Naive thymus-derived CD4-positive, alpha-beta T cell (primary cell): ENCODE results near the gene TLR3. TPM values are rescaled to one million over a fixed set of nuclear protein-coding genes. Genes with fewer than 3 reads are reported as not detected.

ENCODE experiments used
- ATAC-seq: fragments of 150-1000 bp; cut with Tn5 transposase; 2 replicates; pipeline ENCODE4 v1.10.0; 2021; ENCODE audit warnings: mild to moderate bottlenecking, moderate library complexity
- CTCF ChIA-PET: fragments of 350-600 bp; sonication (Branson Sonifier 250); formaldehyde crosslinking; loops from one replicate; lab custom pipeline; 2021; ENCODE audit warnings: antibody characterized with exemption; lab: Charles Lee
- POLR2A ChIA-PET: fragments of 350-600 bp; sonication (Branson Sonifier 250); formaldehyde crosslinking; loops from one replicate; lab custom pipeline; 2021; ENCODE audit warnings: antibody characterized with exemption, inconsistent platforms; lab: Charles Lee
- DNase-seq, 9 donors: peaks; one replicate each; pipeline versions ENCODE4 v3.0.0 to v3.0.0-alpha.2; 2020 to 2022; ENCODE audit warnings: mixed read lengths in 1 of 9
- H3K27ac ChIP-seq: one replicate; pipeline ENCODE4 v1.7.0; 2013; ENCODE audit warnings: mild to moderate bottlenecking, low read depth, low read length, moderate library complexity
- H3K27me3 ChIP-seq, 2 donors: one replicate each; pipeline ENCODE4 v1.7.0; 2013; ENCODE audit warnings: low read length in 2 of 2, mild to moderate bottlenecking in 2 of 2, moderate library complexity in 2 of 2; ENCODE audit not compliant: control insufficient read depth in 2 of 2, insufficient read depth in 2 of 2
- H3K36me3 ChIP-seq, 3 experiments: 1 replicate in 2 of 3; 2 replicates in 1 of 3; pipeline ENCODE4 v1.7.0; 2013; ENCODE audit warnings: low read length in 3 of 3, mild to moderate bottlenecking in 3 of 3, moderate library complexity in 1 of 3; ENCODE audit not compliant: insufficient read depth in 3 of 3, control insufficient read depth in 2 of 3
- H3K4me1 ChIP-seq, 2 donors: one replicate each; pipeline ENCODE4 v1.7.0; 2013; ENCODE audit warnings: low read length in 2 of 2, mild to moderate bottlenecking in 2 of 2, moderate library complexity in 1 of 2; ENCODE audit not compliant: control insufficient read depth in 2 of 2, insufficient read depth in 2 of 2
- H3K4me3 ChIP-seq: 2 replicates; pipeline ENCODE4 v1.7.0; 2013; ENCODE audit warnings: mild to moderate bottlenecking, low read length
- H3K9me3 ChIP-seq, 3 experiments: 1 replicate in 2 of 3; 2 replicates in 1 of 3; pipeline ENCODE4 v1.7.0; 2013; ENCODE audit warnings: low read length in 3 of 3; ENCODE audit not compliant: control insufficient read depth in 2 of 3
- H3K27ac Mint-ChIP-seq, 9 donors: one replicate each; pipeline ENCODE4 v1.8.0; 2020 to 2022; ENCODE audit warnings: mixed read lengths in 9 of 9, mild to moderate bottlenecking in 8 of 9, moderate library complexity in 5 of 9, inconsistent platforms in 2 of 9
- H3K27me3 Mint-ChIP-seq, 5 donors: one replicate each; pipeline ENCODE4 v1.8.0; 2021 to 2022; ENCODE audit warnings: mixed read lengths in 5 of 5, mild to moderate bottlenecking in 1 of 5
- H3K36me3 Mint-ChIP-seq, 5 donors: one replicate each; pipeline ENCODE4 v1.8.0; 2020 to 2022; ENCODE audit warnings: mixed read lengths in 5 of 5, mild to moderate bottlenecking in 3 of 5, inconsistent platforms in 1 of 5
- H3K4me1 Mint-ChIP-seq, 7 donors: one replicate each; pipeline ENCODE4 v1.8.0; 2020 to 2022; ENCODE audit warnings: mixed read lengths in 7 of 7, mild to moderate bottlenecking in 3 of 7, inconsistent platforms in 1 of 7
- H3K4me3 Mint-ChIP-seq, 10 donors: one replicate each; pipeline ENCODE4 v1.8.0; 2020 to 2022; ENCODE audit warnings: mild to moderate bottlenecking in 10 of 10, mixed read lengths in 10 of 10, moderate library complexity in 6 of 10, inconsistent platforms in 2 of 10
- H3K9me3 Mint-ChIP-seq, 11 donors: one replicate each; pipeline ENCODE4 v1.8.0; 2020 to 2022; ENCODE audit warnings: mixed read lengths in 11 of 11, mild to moderate bottlenecking in 4 of 11, inconsistent platforms in 1 of 11, moderate library complexity in 1 of 11
- intact Hi-C, 2 donors: fragments of 100-400 bp; cut with micrococcal nuclease; formaldehyde crosslinking; loops; one replicate each; pipeline ENCODE4 v1.15.1; 2023
- polyA plus RNA-seq, 2 donors: library from polyadenylated mRNA; unstranded; fragments of 300-500 nt; fragmentation: Illumina TruSeq; gene quantifications; one replicate each; pipeline ENCODE4 v1.2.3, GENCODE V29; 2021
- total RNA-seq, 6 experiments: library from RNA in 5 of 6; stranded (reverse) in 5 of 6; gene quantifications; 1 replicate in 5 of 6; 2 replicates in 1 of 6; pipeline ENCODE4 v1.2.3 and lab custom pipeline; 2021 to 2026

The TLR3 gene
- total and polyA plus RNA-seq, 7 experiments from 2014 or later = 0.13 to 1.5 (median 0.24) TPM

DNA sequence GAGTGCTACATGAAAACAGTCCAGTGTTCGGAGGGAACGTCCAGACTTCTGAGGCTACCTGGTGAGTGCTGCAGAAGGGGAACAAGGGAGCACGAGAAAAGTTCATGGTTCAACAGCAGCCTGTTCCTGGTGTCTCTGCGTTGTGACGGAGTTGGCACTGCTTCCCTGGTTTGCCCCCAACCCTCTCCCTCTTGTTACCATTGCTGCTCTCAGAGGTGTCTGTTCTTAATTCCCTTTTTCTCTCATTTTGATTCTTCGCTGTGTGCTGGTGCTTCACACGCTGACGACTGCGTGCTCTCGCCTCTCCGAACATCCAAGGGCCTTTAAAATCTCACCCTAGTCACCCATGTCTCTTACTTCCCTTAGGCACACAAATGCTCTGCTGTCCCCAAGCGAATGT, 34.0 kb downstream of the TLR3 start:
- no peak overlapping the region for H3K4me3 ChIP-seq
- intact Hi-C loops = no loop called here
- no peaks in the 10 kb centered on the region for H3K9me3 ChIP-seq
- H3K9me3 Mint-ChIP-seq = peaks cover 0 to 6% (median 0%) of the 10 kb centered on the region in 11 donors
- DNase-seq (no peak), ATAC-seq (no peak)
- H3K27ac ChIP-seq = no peak overlapping the region
- H3K27me3 ChIP-seq = no peaks in the 10 kb centered on the region
- H3K27ac Mint-ChIP-seq = peak overlapping the region in 1 of 9 donors; percentile 8
- CTCF ChIA-PET = no interaction called here
- H3K36me3 ChIP-seq = no peaks in the 10 kb centered on the region
- peaks cover 4 to 14% (median 6%) of the 10 kb centered on the region in 7 donors for H3K4me1 Mint-ChIP-seq
- peak overlapping the region in 3 of 10 donors; percentile 17 to 64 (median 50) for H3K4me3 Mint-ChIP-seq
- H3K36me3 Mint-ChIP-seq = peaks cover 0 to 8% (median 0%) of the 10 kb centered on the region in 5 donors
- POLR2A ChIA-PET = no interaction called here
- H3K4me1 ChIP-seq = no peaks in the 10 kb centered on the region
- H3K27me3 Mint-ChIP-seq = peaks cover 39 to 54% (median 41%) of the 10 kb centered on the region in 5 donors

DNA sequence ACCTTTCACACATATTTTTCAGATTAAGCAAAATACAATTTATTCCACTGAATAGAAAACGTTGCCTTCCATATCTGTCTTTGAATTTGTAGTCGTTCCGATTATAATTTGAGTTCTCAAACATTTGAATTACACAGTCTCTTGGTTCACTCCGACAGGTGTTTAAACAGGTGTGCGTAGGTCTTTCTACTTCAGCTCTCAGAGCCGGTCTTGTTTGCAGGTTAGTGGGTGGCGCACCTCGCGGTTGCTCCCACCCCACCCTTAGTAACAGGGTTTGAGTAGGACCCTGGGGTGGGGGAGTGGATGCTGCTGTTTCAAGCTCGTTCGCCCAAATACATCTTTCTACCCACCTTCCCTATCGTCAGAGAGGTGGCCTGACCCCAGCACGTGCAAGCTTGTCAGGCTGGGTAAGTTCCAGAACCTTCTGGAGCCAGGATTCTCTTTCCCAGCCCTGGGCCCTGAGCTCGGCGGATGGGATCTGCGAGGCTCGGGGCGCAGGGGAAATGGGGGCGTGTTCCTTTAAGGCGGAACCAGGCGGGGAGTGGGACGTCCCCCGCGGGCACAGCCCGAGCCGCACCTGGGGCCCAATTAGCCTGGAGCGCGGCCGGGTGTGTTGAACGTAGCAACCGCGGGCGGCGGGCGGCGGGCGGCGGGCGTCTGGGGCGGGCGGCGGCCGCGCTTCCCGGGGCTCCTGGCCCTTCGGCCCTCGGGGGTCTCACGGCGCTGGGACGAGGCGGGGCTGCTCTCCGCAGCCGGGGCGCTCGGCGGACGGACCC, 35.3 kb downstream of the TLR3 start, which contains the start of gene FAM149A:
TSS of gene FAM149A (plus strand) at position 591 of the 776 bp plus-strand sequence.
- H3K27me3 ChIP-seq = no peaks in the 10 kb centered on the region

DNA sequence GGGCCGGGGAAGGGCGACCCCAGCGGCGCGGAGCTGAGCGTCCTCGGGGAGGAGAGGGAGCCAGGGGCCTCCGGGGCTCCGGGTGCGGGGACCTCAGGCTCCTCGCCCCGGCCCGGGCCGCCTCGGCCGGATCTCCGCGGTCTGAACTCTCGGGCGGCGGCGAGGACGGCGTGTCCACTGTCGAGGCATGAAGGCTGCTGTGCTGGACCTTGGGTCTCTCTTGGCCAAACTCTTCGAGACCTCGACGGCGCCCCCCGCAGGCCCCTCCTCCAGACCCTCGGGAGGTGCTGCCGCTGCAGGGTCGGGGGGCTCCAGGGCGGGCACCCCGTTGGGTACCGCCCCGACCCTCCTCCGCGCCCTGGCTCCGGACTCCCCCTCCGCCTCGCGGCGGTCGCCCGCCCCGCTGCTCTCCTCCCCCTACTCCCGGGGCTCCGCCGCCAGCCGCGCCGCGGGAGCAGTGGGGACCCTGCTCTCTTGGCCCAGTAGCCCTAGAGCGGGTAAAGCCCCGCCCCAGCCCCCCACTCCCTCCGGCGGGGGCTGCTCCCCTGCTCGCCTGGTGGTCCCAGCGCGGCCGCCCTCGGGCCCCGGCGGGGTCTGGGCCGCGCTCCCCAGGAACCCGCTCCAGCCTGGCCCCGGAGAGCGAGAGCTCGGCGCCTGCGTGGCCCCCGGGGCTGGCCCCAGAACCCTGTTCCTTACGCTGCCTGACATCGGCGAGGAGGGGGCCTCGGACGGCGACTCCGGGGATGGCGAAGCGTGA, 36.1 kb downstream of the TLR3 start:
- peak overlapping the region; percentile 4 for H3K4me3 ChIP-seq
- CTCF ChIA-PET = no interaction called here
- peaks cover 4 to 14% (median 6%) of the 10 kb centered on the region in 7 donors for H3K4me1 Mint-ChIP-seq

More for the DNA sequence above, 35.3 kb downstream of the TLR3 start, which contains the start of gene FAM149A:
- peaks cover 0 to 6% (median 0%) of the 10 kb centered on the region in 11 donors for H3K9me3 Mint-ChIP-seq
- Histone ChIP-seq H3K27ac (peak within 1 kb of the TSS; percentile 25), H3K4me3 (peak within 1 kb of the TSS; percentile 4), H3K36me3 (no peaks in the 10 kb centered on the region), H3K4me1 (no peaks in the 10 kb centered on the region), H3K9me3 (no peaks in the 10 kb centered on the region)
- ATAC-seq (peak; percentile 80), DNase-seq (peak; percentile 7 to 48 (median 34))
- intact Hi-C loops = loop anchor here in 1 of 2 donors (2.0 kb wide), 1 partner anchor 36 kb away; the partner anchor contains the start of gene TLR3
- H3K4me1 Mint-ChIP-seq = peaks cover 4 to 14% (median 6%) of the 10 kb centered on the region in 7 donors
- peak within 1 kb of the TSS; percentile 70 to 93 (median 88) for H3K4me3 Mint-ChIP-seq
- ChIA-PET CTCF (no interaction called here), POLR2A (interaction anchor here (1.3 kb wide), 1 partner anchor 86 kb away, joined by 3 read pairs; no protein-coding TSS in a partner anchor)
- H3K36me3 Mint-ChIP-seq = peaks cover 0 to 8% (median 0%) of the 10 kb centered on the region in 5 donors
- H3K27me3 Mint-ChIP-seq = peaks cover 44 to 60% (median 49%) of the 10 kb centered on the region in 5 donors
- H3K27ac Mint-ChIP-seq = peak within 1 kb of the TSS in 6 of 9 donors; percentile 24 to 74 (median 62)

DNA sequence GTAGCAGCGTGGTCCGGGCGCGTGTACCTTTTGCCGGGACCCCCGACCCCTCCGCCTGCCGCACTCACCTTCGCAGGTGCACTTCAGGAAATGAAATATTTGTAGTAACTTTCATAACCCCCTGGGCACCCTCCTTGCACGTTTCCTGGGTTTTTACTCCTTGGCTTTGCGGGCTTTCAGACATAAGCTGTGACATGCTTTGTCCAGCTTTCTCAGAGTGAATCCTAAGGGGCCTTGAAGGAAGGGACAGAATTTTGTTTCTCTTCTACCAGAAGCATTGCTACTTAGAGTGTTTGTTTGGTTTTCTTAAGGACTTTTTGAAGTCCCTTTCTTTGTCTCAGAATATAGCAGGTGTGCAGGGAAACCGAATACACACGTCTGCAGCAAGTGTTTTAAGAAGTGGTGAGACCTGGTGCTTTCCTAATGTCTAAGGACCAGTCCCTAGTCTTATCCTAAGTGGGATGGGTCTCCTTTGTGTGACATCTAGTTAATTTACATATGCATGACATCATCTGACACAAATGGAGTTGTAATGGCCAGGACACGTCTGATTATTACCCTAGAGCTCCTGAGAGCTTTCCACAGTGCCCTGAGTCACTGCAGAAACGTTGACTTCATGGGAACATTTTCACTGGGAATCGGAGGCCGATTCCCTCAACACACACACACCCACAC, 36.8 kb downstream of the TLR3 start:
- peaks cover 0 to 6% (median 0%) of the 10 kb centered on the region in 11 donors for H3K9me3 Mint-ChIP-seq
- H3K4me3 ChIP-seq = peak overlapping the region; percentile 4
- peak overlapping the region in 6 of 9 donors; percentile 24 to 74 (median 62) for H3K27ac Mint-ChIP-seq
- H3K4me1 Mint-ChIP-seq = peaks cover 4 to 14% (median 6%) of the 10 kb centered on the region in 7 donors
- H3K4me1 ChIP-seq = no peaks in the 10 kb centered on the region
- ChIA-PET POLR2A (interaction anchor here (0.6 kb wide), 1 partner anchor 12 kb away, joined by 3 read pairs; no protein-coding TSS in a partner anchor), CTCF (no interaction called here)
- intact Hi-C loops = loop anchor here in 1 of 2 donors (2.0 kb wide), 1 partner anchor 37 kb away; the partner anchor contains the start of gene TLR3
- DNase-seq (peak in 2 of 9 donors; percentile 10 to 12), ATAC-seq (peak; percentile 26)
- peaks cover 44 to 59% (median 53%) of the 10 kb centered on the region in 5 donors for H3K27me3 Mint-ChIP-seq
- H3K36me3 Mint-ChIP-seq = peaks cover 0 to 8% (median 0%) of the 10 kb centered on the region in 5 donors
- H3K36me3 ChIP-seq = no peaks in the 10 kb centered on the region
- no peaks in the 10 kb centered on the region for H3K27me3 ChIP-seq
- H3K9me3 ChIP-seq = no peaks in the 10 kb centered on the region
- H3K27ac ChIP-seq = no peak overlapping the region
- peak overlapping the region; percentile 70 to 93 (median 88) for H3K4me3 Mint-ChIP-seq

More for the DNA sequence above, 36.1 kb downstream of the TLR3 start:
- Mint-ChIP-seq H3K4me3 (peak overlapping the region; percentile 70 to 93 (median 88)), H3K9me3 (peaks cover 0 to 6% (median 0%) of the 10 kb centered on the region in 11 donors), H3K27ac (peak overlapping the region in 5 of 9 donors; percentile 52 to 74 (median 67)), H3K36me3 (peaks cover 0 to 8% (median 0%) of the 10 kb centered on the region in 5 donors), H3K27me3 (peaks cover 45 to 59% (median 52%) of the 10 kb centered on the region in 5 donors)
- peak; percentile 44 for ATAC-seq
- Histone ChIP-seq H3K4me1 (no peaks in the 10 kb centered on the region), H3K36me3 (no peaks in the 10 kb centered on the region), H3K27me3 (no peaks in the 10 kb centered on the region), H3K27ac (peak overlapping the region; percentile 25), H3K9me3 (no peaks in the 10 kb centered on the region)
- POLR2A ChIA-PET = interaction anchor here (1.3 kb wide), 1 partner anchor 85 kb away, joined by 3 read pairs; no protein-coding TSS in a partner anchor
- intact Hi-C loops = loop anchor here in 1 of 2 donors (2.0 kb wide), 1 partner anchor 36 kb away; the partner anchor contains the start of gene TLR3
- DNase-seq = peak in 4 of 9 donors; percentile 1 to 17 (median 11)

DNA sequence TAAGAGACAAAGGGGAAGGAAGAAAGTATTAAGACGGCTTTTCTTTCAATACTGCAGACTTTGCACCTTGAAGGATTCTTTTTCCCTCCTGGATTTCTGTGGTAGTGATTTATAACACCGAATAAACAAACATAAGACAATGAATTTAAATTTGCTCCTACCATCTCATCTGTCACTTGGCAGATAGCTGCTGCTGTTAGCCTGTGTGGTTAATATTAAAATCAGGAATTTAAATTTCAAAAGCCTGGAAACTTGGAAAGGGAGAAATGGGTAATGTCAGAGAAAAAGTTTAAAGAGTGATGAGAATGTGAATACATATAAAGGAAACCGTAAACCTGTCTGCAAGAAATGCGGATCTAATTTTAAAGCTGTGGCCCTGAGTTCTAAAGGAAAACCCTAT, 39.0 kb downstream of the TLR3 start:
- peaks cover 0 to 6% (median 0%) of the 10 kb centered on the region in 11 donors for H3K9me3 Mint-ChIP-seq

More for the DNA sequence above, 39.0 kb downstream of the TLR3 start:
- H3K4me3 ChIP-seq = no peak overlapping the region
- H3K27me3 ChIP-seq = no peaks in the 10 kb centered on the region
- H3K4me1 Mint-ChIP-seq = peaks cover 4 to 14% (median 6%) of the 10 kb centered on the region in 7 donors
- no peak for DNase-seq
- no peaks in the 10 kb centered on the region for H3K9me3 ChIP-seq
- H3K27me3 Mint-ChIP-seq = peaks cover 33 to 51% (median 48%) of the 10 kb centered on the region in 5 donors
- intact Hi-C loops = no loop called here
- ChIA-PET CTCF (no interaction called here), POLR2A (no interaction called here)
- no peaks in the 10 kb centered on the region for H3K4me1 ChIP-seq
- no peak overlapping the region for H3K4me3 Mint-ChIP-seq
- H3K36me3 ChIP-seq = no peaks in the 10 kb centered on the region
- peaks cover 0 to 7% (median 0%) of the 10 kb centered on the region in 5 donors for H3K36me3 Mint-ChIP-seq
- no peak overlapping the region for H3K27ac ChIP-seq
- no peak overlapping the region for H3K27ac Mint-ChIP-seq
- no peak for ATAC-seq
